DND-41 (cell line): ENCODE results near the gene IL11RA.

ENCODE experiments used
- ATAC-seq: fragments of 200-7000 bp; cut with Tn5 transposase; 3 replicates; pipeline ENCODE4 v1.9.1; 2021; ENCODE audit warnings: low read depth; ENCODE audit not compliant: insufficient read depth
- DNase-seq: peaks from one replicate; pipeline ENCODE4 v3.0.0-alpha.2; 2020
- H2AFZ ChIP-seq: 2 replicates; pipeline ENCODE4 v1.6.0; 2012; ENCODE audit warnings: low read depth, low read length
- H3K27ac ChIP-seq: 2 replicates; pipeline ENCODE4 v1.5.1; 2012; ENCODE audit warnings: low read length, inconsistent platforms
- H3K27me3 ChIP-seq: fragments of 200-600 bp; sonication (generic); 2 replicates; pipeline ENCODE4 v1.6.0; 2012; ENCODE audit warnings: low read length, mild to moderate bottlenecking, inconsistent platforms; ENCODE audit not compliant: insufficient read depth, poor library complexity
- H3K36me3 ChIP-seq: 2 replicates; pipeline ENCODE4 v1.5.1; 2012; ENCODE audit warnings: low read length, inconsistent platforms; ENCODE audit not compliant: insufficient read depth
- H3K4me1 ChIP-seq: 2 replicates; pipeline ENCODE4 v1.5.1; 2012; ENCODE audit warnings: mild to moderate bottlenecking, low read length; ENCODE audit not compliant: insufficient read depth
- H3K4me2 ChIP-seq: 2 replicates; pipeline ENCODE4 v1.6.0; 2012; ENCODE audit warnings: mild to moderate bottlenecking, moderate library complexity, low read length, inconsistent platforms; ENCODE audit not compliant: insufficient read depth
- H3K4me3 ChIP-seq, 2 experiments: fragments of 200-600 bp in 1 of 2; shearing (Covaris generic) in 1 of 2; 2 replicates each; pipeline ENCODE4 v1.5.1; 2012 to 2016; ENCODE audit warnings: inconsistent platforms in 2 of 2, low read length in 2 of 2, mild to moderate bottlenecking in 2 of 2, low read depth in 1 of 2, moderate library complexity in 1 of 2
- H3K79me2 ChIP-seq: 2 replicates; pipeline ENCODE4 v1.6.0; 2012; ENCODE audit warnings: low read length, inconsistent platforms; ENCODE audit not compliant: insufficient read depth
- H3K9ac ChIP-seq: 2 replicates; pipeline ENCODE4 v1.6.0; 2012; ENCODE audit warnings: low read depth, mild to moderate bottlenecking, inconsistent platforms, low read length, moderate library complexity
- H3K9me3 ChIP-seq: 2 replicates; pipeline ENCODE4 v1.5.1; 2012; ENCODE audit warnings: low read length, moderate library complexity, mild to moderate bottlenecking, inconsistent platforms; ENCODE audit not compliant: insufficient read depth, severe bottlenecking
- H4K20me1 ChIP-seq: 2 replicates; pipeline ENCODE4 v1.6.0; 2012; ENCODE audit warnings: low read length; ENCODE audit not compliant: insufficient read depth
- EZH2 ChIP-seq: IDR thresholded peaks from 3 replicates; pipeline ENCODE4 v1.6.1; 2012; ENCODE audit warnings: borderline replicate concordance, low read depth, mild to moderate bottlenecking, moderate library complexity, low read length, inconsistent platforms; ENCODE audit not compliant: severe bottlenecking
- TF ChIP-seq, protein P1 (sequence below): IDR thresholded peaks from 2 replicates; pipeline ENCODE4 v1.5.1; 2012; ENCODE audit warnings: borderline replicate concordance, low read length, moderate library complexity, mild to moderate bottlenecking; ENCODE audit not compliant: poor library complexity, severe bottlenecking; ENCODE audit errors: extremely low read depth

The IL11RA gene

GRCh38 chr9:34642679-34643078, 9.3 kb upstream of the IL11RA start:
- H3K4me3 ChIP-seq = no peak overlapping the region
- ATAC-seq = no peak
- H3K79me2 ChIP-seq = peaks cover 12% of the 10 kb centered on the region
- H3K36me3 ChIP-seq = peaks cover 4% of the 10 kb centered on the region; the same call in 1 of the 2 replicates
- H2AFZ ChIP-seq = no peak overlapping the region
- DNase-seq = no peak
- no peaks in the 10 kb centered on the region for H3K27me3 ChIP-seq
- no peak overlapping the region for H3K4me2 ChIP-seq
- no peak overlapping the region for H3K9ac ChIP-seq
- peaks cover 25% of the 10 kb centered on the region for H3K4me1 ChIP-seq
- 0 out of 2 replicates have a peak, but pooled peaks cover 3% of the 10 kb centered on the region for H4K20me1 ChIP-seq
- H3K9me3 ChIP-seq = no peaks in the 10 kb centered on the region
- no peak overlapping the region for H3K27ac ChIP-seq
- TF ChIP-seq, protein P1, sequence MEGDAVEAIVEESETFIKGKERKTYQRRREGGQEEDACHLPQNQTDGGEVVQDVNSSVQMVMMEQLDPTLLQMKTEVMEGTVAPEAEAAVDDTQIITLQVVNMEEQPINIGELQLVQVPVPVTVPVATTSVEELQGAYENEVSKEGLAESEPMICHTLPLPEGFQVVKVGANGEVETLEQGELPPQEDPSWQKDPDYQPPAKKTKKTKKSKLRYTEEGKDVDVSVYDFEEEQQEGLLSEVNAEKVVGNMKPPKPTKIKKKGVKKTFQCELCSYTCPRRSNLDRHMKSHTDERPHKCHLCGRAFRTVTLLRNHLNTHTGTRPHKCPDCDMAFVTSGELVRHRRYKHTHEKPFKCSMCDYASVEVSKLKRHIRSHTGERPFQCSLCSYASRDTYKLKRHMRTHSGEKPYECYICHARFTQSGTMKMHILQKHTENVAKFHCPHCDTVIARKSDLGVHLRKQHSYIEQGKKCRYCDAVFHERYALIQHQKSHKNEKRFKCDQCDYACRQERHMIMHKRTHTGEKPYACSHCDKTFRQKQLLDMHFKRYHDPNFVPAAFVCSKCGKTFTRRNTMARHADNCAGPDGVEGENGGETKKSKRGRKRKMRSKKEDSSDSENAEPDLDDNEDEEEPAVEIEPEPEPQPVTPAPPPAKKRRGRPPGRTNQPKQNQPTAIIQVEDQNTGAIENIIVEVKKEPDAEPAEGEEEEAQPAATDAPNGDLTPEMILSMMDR = no peak
- TF ChIP-seq EZH2 = no peak

DNA sequence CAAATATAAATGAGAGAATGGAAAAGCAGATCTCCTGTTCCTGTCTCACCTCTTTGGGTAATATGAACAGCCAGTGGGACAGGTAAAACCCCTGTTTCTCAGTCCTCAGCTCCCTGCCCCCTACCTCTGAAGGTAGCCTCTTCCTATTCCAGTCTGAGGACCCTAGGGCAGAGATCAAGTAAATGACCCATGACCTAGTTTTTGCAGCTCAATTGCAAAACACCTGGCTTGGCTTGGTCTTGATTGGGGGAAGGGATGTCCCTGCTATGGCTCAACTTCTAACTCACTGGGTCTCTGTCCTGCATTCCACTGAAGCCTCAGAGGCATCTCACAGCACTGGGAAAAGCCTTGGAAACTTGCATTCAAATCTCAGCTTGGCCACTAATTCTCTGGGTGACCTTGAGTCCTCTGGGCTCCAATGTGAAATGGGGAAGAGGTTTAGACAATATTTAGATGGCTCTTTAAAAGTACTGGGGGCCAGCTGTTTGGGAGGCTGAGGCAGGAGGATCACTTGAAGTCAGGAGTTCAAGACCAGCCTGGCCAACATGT, 7.1 kb upstream of the IL11RA start:
- TF ChIP-seq EZH2 = no peak
- TF ChIP-seq, protein P1 = no peak
- H3K4me2 ChIP-seq = no peak overlapping the region
- peaks cover 26% of the 10 kb centered on the region for H3K4me1 ChIP-seq

DNA sequence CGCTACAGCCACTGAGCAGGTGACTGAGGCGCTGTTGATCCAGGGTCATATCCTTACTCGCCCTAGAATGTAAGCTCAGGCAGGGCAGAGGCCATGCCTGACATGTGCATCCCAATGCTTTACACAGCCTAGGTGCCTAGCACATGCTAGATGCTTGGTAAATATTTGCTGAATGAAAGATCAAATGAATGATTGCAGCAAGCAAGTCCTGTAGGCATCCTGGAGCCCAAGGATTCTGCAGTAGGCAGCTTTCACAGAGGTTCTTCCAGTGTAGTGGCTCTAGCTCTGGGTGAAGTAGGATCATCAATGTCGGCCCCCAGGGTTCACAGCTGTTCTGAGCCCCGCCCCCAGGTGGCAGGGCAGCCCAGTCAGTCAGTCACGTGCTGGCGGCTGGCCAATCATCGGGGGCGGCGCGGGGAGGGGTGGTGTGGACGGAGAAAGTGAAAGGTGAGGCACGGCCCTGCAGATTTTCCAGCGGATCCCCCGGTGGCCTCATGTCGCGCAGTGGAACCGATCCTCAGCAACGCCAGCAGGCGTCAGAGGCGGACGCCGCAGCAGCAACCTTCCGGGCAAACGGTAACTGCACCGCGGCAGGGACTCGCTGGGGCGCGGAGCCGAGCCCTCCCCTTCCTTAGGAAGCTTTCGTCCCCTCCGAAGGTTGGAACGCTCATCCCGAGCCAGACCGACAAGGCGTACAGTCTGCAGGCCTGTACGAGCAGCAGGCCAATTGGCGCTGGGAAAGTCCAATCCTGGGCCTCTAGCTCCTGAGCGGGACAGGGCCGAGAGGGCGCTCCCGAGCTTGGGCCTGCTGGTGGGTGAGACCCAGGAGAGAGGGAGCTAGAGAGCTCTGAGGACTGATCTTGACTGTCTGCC, 5.5 kb upstream of the IL11RA start, which contains the start of gene GALT:
GALT (plus strand) TSS at position 465 of the 873 bp plus-strand sequence; CDS start at position 495, 30 bp downstream.
- H3K36me3 ChIP-seq = peaks cover 31% of the 10 kb centered on the region
- DNase-seq (peak; percentile 95), ATAC-seq (peak; percentile 87)
- H3K4me2 ChIP-seq = peak within 1 kb of the TSS; percentile 98
- 0 out of 2 replicates have a peak, but pooled peaks cover 3% of the 10 kb centered on the region for H4K20me1 ChIP-seq
- no peaks in the 10 kb centered on the region for H3K27me3 ChIP-seq
- peak within 1 kb of the TSS; percentile 59 to 96; a peak in 3 of 4 replicates for H3K4me3 ChIP-seq
- H3K9ac ChIP-seq = peak within 1 kb of the TSS; percentile 77
- TF ChIP-seq, protein P1 = peak; percentile 56
- TF ChIP-seq EZH2 = no peak
- peak within 1 kb of the TSS; percentile 94 for H2AFZ ChIP-seq
- H3K79me2 ChIP-seq = peaks cover 16% of the 10 kb centered on the region
- H3K9me3 ChIP-seq = no peaks in the 10 kb centered on the region
- peak within 1 kb of the TSS; percentile 87 for H3K27ac ChIP-seq
- H3K4me1 ChIP-seq = peaks cover 26% of the 10 kb centered on the region

More for the DNA sequence above, 7.1 kb upstream of the IL11RA start:
- Histone ChIP-seq H3K4me3 (no peak overlapping the region), H2AFZ (no peak overlapping the region), H3K9me3 (no peaks in the 10 kb centered on the region), H4K20me1 (0 out of 2 replicates have a peak, but pooled peaks cover 3% of the 10 kb centered on the region), H3K9ac (no peak overlapping the region), H3K79me2 (peaks cover 16% of the 10 kb centered on the region), H3K27ac (no peak overlapping the region), H3K36me3 (peaks cover 25% of the 10 kb centered on the region), H3K27me3 (no peaks in the 10 kb centered on the region)
- DNase-seq (no peak), ATAC-seq (no peak)
